GM23248 (cell line): ENCODE data around the gene EPS8L2.

Source experiments
- EZH2 ChIP-seq: fragments of 200-600 bp; sonication (generic); IDR thresholded peaks from 2 replicates; pipeline ENCODE4 v1.6.1; 2018; ENCODE audit warnings: antibody characterized with exemption, mild to moderate bottlenecking; ENCODE audit not compliant: insufficient read depth, poor library complexity, severe bottlenecking
- EZH2phosphoT487 ChIP-seq: fragments of 200-600 bp; sonication (generic); IDR thresholded peaks from 2 replicates; pipeline ENCODE4 v1.6.1; 2018; ENCODE audit warnings: antibody characterized with exemption, moderate library complexity, mild to moderate bottlenecking, low read depth; ENCODE audit not compliant: insufficient read depth

- TF ChIP-seq EZH2: no peak
- no peak for TF ChIP-seq EZH2phosphoT487
Observed at GRCh38 chr11:726278-727220, 20.5 kb downstream of the EPS8L2 start.
